ELF-1 (cell line): Measurements from ENCODE around the gene CUEDC1.
"Not testable (repeated sequence)": the region's sequence is repeated elsewhere in the genome, so short reads cannot be mapped to it uniquely, and the experiment has no call there.

Experiments used
- DNase-seq: peaks from one replicate; pipeline ENCODE4 v3.0.0-alpha.2; 2016; ENCODE audit warnings: low read depth, low spot score

CUEDC1 gene

DNA sequence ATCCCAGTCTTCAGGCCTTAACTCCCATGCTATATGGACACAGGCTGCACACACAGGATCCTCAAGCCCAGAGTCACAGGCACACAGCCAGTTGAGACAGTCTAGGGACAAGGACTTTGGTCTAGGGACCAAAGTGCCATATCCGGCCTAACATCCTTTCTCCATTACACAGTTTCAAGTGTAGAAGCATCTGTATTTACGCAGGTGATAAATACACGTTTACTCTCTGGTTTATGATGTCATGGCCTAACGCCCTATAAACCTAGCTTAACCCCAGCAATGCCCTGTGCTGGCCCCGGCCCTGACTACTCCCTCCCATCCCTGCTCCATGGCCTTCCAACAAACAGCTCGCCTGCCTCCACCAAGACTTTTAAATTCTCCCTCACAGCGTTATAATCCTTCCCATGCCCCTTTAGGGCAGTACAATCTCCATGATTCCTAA, 17.1 kb downstream of the CUEDC1 start:
- no peak for DNase-seq

DNA sequence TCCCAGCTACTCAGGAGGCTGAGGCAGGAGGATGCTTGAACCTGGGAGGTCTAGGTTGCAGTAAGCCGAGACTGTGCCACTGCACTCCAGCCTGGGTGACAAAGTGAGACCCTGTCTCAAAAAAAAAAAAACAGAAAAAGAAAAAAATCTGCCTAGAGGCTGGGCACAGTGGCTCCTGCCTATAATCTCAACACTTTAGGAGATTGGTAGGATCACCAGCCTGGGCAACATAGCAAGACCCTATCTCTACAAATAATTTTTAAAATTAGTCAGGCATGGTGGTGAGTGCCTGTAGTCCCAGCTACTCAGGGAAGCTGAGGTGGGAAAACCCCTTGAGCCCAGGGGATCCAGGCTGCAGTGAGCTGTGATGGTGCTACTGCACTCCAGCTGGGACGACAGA, 17.7 kb downstream of the CUEDC1 start:
- no peak for DNase-seq

DNA sequence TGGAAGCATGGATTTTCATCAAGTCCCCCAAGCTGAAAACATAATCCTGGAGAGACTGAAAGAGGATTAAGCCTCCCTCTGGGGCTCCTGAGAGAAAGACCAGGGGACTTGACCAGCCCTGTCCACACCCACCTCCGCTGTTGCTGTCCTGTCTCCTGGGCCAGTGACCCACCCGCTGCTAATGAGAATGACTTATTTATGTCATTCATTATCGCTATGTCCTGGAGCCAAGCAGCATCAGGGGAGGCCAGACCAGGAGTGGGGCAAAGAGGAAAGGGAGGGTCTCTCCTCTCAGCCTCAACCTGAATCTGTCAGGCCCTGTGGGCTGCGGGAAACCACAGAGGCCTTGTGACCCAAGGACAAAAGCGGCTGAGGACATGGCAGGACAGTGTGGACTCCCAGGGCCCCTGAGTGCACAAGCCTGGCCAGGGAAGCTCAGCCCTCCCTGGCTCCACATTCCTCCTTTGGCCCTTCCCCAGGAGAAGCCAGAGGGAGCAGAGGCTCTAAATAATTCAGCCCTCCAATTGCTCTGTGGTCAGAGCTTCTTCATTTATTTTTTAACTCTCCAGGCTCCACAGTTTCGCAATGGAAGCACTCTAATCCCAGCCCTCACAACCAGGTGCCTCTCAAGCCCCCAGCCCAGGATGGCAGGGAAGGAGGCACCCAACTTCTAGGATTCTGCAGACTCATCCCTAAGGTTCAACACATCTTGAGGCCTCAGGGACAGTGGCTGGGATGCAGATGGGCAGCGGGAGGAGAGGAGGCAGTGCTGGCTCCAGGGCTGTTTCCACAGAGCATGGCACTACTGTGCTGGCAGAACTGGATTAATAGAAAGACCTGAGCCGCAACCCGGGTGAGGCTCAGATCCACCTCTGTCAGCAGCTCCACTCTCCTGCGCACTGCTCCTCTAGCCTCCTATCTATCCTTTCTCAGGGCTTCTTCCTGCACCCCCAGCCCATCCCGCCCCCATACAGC, 19.1 kb downstream of the CUEDC1 start:
- DNase-seq, result peak; percentile 83

DNA sequence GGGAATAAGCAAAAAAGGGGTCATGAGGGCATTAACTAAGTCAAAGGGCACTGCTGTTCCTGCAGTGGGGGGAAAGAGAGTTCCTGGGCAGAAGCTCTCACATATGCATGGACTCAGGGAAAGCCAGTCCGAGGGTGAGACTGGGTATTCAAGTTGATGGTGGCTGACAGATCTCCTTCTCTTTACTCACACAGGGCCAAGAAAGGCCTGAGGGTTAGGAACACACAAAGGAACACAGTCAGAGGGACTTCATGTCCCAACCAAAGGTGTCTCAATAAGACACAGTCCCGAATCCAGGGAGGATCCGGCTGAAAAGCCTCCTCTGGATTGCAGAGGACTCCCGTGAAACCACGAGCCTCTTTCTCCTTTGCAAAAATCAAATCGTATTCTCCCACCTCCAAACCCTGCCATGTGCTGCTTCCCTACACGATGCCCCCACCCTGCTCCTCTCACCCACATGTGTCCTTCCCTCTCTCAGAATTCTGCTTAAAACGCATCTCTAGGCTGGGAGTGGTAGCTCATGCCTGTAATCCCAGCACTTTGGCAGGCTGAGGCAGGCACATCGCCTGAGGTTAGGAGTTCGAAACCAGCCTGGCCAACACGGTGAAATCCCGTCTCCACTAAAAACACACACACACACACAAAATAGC, 23.6 kb downstream of the CUEDC1 start:
- no peak for DNase-seq

DNA sequence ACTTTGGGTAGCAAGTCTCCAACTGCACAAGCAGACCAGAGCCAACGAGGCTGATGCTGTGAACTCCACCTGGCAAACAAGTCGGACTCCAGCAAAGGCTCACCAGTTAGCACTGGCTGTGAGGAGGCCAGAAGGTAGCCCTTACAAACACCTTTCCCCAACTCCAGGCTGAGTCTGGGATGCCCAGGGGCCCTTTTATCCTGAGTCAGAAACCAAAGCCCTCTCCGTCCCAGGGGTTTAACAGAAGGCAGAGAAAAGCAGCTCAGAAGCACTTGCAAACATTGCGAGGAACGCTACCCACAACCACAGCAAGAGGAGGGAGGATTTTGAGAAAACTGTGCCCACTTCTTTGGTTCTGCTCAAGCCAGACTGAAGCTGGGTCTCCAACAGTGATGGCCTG, 25.0 kb downstream of the CUEDC1 start:
- no peak for DNase-seq

DNA sequence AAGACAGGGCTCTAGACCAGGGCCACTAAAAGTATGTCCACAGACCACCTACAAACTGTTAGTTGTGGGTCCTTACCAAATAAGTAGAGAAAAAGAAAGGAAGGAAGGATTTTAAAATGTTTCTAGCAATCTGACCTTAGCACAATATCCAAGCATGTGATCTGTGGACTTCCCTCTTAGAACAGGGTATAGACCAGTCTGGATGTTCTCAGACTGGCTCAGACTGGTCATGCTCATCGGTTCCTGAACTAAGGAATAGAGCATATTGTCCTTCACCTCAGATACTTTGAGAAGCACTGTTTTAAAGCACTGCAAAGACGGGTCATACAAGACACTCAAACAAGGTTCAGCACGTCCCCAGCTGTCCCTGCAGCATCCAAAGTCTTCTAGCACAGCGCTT, 25.8 kb downstream of the CUEDC1 start:
- DNase-seq, result no peak

DNA sequence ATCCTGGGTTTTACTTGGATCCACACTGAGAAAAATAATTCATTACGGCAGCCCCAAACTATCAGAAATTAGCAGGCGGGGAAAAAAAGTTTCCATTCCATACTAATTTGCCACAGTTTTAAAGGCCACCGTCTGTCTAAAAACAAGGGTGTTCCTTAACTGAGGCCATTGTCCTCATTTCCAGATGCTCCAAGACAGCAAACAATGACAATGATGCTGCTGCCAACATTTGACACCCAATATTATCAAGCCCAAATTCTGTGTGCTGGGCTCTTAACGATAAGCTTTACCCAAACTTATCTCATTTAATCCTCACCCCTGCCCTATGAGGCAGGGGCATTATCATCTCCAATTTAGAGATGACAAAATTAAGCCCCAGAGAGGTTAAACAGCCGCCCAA, 26.3 kb downstream of the CUEDC1 start:
- no peak for DNase-seq

DNA sequence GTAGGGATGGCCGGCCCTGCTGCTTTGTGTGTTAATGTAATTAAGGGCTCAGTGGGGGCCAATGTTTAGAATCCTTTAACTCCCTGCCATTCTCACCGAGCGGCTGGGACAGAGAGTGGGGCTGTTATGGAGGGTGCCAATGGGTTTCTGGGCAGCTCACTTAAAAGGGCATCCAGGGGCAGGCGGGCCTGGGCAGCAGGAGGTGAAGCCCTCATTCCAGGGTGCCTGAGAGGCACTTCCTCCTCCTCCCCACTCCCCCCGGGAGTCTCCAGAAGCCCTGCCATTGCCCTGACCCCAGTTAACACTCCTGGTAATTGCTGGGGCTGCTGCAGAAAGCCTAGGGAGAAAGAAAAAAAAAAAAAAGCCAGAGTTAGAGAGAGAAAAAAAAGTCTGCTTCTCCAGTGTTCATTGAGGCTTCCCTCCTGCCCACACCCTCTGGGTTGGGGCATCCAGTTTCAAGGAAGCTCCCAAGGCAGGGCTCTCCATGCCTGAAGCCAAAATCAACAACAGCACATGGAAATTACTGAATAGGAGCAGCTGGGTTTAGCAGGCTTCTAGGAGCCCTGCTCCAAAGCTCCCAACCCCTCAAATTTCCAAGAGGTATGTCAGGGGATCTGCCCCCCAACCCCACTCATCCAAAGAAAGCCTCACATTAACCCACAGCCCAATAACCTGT, 28.0 kb downstream of the CUEDC1 start:
- DNase-seq, result peak; percentile 82

DNA sequence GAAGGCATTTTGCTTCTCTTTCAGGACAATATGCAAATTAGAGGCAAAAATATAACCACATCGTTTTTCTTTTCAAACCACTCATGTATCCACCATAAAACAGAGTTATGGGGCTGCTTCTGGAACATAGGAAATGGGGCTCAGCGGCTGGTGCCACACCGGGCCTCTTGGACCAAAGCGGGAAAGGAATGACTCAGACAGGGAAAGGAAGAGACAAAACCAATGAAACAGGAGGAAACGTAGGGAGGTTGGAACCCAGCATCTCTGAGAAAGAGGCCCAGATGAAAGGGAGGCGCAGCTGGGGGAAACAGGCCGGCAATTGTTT, 28.5 kb downstream of the CUEDC1 start:
- DNase-seq, result no peak

DNA sequence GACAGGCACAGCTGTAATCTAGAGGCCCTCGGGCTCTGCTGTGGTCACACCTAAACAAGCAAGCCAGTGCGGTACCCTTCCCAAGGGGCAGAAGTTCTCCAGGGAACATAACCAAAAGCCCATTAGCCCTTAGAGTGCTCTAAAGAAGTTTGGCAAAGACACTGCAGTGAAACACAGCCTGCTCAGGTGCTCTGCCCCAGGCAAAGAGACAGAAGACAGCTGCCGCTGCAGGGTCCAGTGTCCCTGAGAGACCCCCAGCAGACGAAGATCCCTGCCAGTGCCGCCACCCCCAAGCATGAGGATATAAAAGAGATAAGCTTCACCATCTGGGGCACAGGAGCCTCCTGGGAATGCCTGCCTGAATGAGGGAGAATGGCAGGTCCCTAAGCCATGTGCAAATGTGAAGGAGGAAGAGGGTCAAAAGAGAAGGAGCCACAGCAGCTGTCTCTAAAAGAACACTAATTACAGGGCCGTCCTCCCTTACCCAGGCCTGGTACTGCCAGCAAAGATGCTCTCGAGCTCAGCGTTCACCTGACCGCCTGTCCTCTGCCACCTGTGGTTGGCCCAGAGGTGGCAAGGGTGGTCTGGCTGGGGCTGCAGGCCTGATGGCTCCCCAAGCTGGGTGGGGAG, 29.7 kb downstream of the CUEDC1 start:
- DNase-seq, result peak; percentile 60

DNA sequence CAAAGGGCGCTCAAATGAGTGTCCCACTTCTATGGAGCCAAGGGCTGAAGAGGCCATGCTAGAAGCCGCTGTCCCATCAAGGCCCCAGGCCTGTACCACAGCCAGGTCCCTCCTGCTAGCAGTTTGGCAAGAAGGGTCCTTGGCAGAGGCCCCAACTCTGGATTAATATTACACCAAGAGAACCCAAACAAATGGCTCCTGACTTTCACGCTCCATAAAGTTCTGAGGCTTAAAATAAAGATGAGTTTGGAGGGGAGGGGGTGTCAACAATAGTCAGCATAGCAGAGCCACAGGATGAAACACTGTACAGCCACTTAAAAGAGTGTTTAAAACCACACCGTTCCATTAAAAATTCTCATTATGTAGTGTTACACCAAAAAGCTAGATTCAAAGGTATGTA, 30.5 kb downstream of the CUEDC1 start:
- DNase-seq, result no peak

DNA sequence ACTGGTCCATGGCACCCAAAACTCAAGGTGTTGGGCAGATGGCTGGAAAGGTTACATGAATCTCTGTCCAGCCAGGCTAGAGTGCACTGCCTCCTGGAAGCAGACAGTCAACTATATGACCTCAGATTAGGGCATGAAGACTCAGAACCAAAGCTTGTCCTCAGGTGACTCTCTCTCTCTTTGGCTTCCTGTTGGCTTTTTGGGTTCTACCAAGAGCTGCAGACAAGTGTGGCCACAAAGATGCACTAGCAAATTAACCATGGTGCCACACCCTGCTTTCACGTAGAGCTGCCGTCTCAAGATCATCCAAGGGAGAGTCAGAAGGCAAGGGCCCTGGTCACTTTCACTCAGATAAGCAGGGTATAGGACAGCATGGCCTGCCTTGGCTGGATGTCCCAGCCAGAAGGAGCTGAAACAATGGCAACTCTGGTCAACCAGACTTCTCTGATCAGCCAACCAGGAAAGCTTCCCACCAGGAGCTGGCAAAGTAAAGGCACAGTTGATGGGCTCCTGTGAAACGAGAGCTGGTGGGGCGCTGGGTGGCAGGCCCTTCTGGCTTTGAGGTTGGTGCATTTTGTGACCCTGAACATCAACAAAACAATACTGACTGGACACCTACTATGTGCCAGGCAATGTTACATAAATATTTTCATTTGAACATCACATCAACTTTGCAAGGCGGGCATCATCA, 31.9 kb downstream of the CUEDC1 start:
- no peak for DNase-seq

DNA sequence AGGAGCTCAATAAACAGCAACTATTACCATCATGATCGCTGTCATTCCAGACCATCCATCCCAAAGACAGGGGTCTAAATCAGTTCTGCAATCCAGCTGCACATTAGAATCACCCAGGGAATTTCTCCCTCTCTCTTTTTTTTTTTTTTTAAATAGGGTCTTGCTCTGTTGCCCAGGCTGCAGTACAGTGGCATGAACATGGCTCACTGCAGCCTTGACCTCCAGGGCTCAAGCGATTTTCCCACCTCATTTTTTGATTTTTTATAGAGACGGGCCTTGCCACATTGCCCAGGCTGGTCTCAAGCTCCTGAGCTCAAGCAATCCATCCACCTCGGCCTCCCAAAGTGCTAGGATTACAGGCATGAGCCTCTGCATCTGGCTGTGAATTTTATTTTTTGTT, 32.5 kb downstream of the CUEDC1 start:
- DNase-seq, result not testable (repeated sequence)

DNA sequence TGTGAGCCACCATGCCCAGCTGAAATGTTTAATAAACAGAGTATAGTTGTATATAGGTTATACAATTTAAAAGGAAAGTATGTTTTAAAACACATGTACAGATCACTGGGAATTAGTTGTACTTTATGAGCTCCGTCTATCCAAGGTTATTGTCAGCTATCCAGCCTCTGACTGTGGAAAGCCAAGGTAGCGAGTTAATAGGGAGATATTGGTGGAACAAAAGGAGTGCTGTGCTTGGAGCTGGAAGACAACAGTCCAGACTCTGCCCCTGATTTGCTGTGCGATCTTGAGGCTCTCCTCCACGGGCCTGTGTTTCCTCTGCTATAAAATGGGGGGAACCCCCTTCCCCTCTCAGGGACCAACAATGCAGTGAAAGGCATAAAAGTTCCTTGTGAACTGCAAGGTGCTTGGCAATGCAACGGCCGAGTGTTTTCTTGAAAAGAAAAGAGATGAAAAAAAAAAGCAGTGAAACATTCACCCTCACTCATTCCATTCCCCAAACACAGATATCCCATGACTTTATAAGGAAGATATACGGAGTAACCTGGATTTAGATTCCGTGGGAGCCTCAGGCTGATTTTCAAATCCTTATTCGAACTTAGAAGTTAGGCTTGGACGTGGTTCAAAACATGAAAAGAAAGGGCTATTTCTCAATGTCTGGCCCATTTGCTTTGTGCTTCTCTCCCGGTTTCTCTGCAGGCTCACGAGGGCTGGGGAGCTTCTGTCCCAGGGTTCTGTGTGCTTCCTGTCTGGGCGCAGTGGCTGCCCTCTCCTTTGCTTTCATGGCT, 34.1 kb downstream of the CUEDC1 start:
- no peak for DNase-seq

DNA sequence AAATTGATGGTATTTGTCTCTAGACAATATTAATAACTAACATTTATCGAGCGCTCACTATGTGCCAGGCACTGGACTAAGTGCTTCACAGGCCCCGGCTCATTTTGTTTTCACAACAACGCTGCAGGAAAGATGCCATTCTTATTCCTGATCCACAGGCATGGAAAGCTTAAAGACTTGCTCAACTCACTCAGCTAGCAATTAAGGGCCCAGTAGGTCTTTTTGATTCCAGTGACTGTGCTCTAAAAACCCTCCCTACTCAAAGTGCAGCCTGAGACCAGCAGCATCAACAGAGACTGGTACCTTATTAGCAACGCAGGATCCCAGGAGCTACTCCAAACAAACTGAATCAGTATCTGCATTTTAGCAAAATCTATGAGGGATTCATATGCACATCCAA, 35.3 kb downstream of the CUEDC1 start:
- peak; percentile 48 for DNase-seq

DNA sequence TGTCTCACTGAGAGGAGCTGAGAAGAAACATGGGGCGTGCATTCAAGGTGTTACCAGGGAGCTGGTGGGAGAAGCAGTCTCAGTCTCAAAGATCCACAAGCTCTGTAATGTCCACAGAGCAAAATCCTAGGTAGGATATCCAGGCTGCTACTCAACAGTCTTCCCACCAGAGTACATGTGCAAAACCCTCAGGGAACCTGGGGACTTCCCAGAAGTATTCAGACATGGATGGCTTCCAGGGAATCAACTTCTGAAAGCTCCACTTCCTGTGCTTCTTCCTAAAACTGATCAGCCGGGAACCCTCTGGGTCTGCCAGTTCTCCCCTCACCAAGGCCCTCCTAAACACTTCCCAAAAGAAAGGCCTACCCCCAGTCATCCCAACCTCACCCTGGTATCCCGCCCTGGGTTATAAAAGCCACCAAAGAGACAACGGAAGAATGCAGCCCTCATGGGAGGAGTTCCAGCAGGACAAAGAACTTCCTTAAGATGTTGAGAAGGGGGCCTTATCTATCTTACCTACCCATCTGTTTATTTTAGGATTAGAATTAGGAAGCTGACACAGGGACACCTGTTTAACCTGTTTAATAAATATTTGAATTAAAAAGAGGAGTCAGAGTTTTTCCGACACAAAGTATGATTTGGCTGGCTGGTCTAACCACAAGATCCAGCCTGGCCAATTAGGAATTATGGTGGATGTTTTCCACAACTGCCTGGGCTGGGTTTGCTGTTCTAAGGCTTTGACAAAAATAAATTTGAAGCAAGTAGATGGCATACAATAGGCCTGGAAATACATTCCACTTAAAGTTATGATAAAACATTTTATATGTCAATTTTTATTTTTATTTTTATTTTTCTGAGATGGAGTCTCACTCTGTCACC, 37.0 kb downstream of the CUEDC1 start:
- peak; percentile 65 for DNase-seq

DNA sequence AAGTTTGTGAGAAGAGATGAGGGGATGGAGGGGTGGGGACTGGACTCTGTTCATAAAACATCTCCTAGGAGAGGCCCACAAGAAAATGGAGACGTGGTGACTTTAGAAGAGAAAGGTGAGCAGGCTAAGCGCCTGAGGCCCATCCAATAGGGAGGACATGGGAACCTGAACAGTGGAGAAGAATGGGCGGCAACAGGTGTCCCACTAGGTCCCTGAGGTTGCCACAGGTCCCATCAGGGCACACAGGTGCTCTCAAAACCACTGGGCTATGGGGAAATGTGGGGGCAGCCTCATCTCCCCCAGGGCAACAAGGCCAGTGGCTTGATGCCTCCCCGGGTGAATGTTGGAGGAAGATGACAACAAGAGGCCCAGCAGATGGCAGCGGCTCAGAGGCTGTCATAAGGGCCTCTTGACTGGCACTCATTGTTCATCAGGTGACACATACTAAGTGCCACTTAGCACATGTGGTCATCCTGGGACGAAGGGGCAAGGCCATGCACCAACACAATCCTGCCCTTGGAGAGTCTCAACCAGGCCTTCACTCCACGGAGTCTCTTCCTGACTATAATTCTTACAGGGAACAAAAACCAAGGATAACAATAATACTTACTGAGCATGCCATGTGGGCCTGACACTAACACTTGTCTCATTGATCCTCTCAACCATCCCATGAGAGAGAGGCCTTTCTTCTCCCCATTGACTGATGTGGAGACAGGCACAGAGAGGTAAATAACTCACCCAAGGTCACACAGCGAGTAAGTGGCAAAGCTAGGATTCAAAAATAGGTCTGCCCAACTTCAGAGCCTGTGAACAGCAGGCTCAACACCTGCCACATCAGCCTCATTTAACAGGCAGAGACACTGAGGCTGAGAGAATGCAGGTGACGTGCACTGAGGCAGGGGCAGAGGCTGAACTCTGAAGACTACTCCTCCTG, 38.0 kb downstream of the CUEDC1 start:
- DNase-seq, result no peak

DNA sequence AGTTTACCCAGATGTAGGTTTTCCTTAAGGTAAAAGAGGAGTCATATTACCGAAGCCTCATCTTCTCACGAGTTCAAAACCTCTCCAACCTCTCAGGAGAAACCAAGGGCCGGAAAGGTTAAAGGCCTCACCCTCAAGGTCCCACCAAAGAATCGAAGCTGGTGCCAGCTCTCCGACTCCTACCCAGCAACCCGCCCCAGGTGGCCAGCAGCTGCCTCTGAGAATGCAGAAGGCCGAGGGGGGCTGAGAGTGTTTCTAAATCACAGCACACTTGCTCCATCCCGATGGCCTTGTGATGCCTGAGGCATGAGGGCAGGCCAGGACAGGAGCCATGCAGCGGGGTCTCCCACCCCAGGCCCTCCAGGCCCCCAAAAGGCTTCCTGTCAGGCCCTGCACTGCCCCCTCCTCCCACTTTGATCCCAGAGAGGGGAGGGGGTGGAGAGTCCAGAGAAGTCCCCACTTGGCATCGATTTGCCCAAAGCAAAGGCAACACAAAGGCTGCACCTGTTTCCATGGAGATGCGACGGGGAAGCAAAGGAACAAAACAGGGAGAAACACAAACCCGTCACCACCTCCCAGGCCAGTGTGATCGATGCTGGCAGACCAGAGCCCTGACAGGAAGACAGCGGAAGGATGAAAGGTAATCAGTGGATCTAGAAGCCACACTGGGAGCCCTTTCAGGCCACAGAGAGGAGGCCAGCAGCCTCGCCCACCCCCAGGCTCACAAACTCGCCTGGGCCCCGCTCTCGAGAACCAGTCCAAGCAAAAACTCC, 39.0 kb downstream of the CUEDC1 start:
- DNase-seq, result peak; percentile 96
